Measurements from ENCODE around the gene ARHGEF2. TPM values are rescaled to one million over a fixed set of nuclear protein-coding genes. Genes with fewer than 3 reads are reported as not detected.

ARHGEF2 gene
- total and polyA plus RNA-seq, 2 donors from 2014 or later: 32.3 to 99.6 TPM

- Histone ChIP-seq H3K4me1 (ENCODE audit: control insufficient read depth in 2 of 3, insufficient read depth in 2 of 3, low read depth in 1 of 3, low read length in 3 of 3) (no peaks in the 10 kb centered on the region), H3K4me3 (ENCODE audit: low read length in 3 of 3) (no peak overlapping the region), H3K9ac (ENCODE audit: low read length in 3 of 3) (no peak overlapping the region), H3K27ac (ENCODE audit: low read depth in 2 of 2, low read length in 2 of 2) (no peak overlapping the region), H3K9me3 (ENCODE audit: control insufficient read depth in 2 of 3, insufficient read depth in 1 of 3, low read length in 3 of 3) (no peaks in the 10 kb centered on the region), H3K36me3 (ENCODE audit: control insufficient read depth in 2 of 3, insufficient read depth in 3 of 3, low read length in 3 of 3) (peaks cover 7 to 32% (median 23%) of the 10 kb centered on the region in 3 donors), H3K27me3 (ENCODE audit: control insufficient read depth, insufficient read depth, low read length) (no peaks in the 10 kb centered on the region)
- intact Hi-C loops (cut with DNase I): no loop called here
- DNase-seq (no peak), FAIRE-seq (no peak)
- no peak for TF ChIP-seq CTCF (IDR thresholded peaks at IDR 0.05; ENCODE audit: borderline replicate concordance, extremely low read depth, insufficient read depth)
These were observed 33.9 kb upstream of the ARHGEF2 start for GRCh38 chr1:156012051-156012817.

- peaks cover 0 to 2% (median 0%) of the 10 kb centered on the region in 3 donors for H3K4me1 ChIP-seq (ENCODE audit: control insufficient read depth in 2 of 3, insufficient read depth in 2 of 3, low read depth in 1 of 3, low read length in 3 of 3)
- intact Hi-C loops (cut with DNase I): no loop called here
- H3K4me3 ChIP-seq (ENCODE audit: low read length in 3 of 3): no peak overlapping the region
- TF ChIP-seq CTCF (IDR thresholded peaks at IDR 0.05; ENCODE audit: borderline replicate concordance, extremely low read depth, insufficient read depth): no peak
- H3K27ac ChIP-seq (ENCODE audit: low read depth in 2 of 2, low read length in 2 of 2): no peak overlapping the region
- H3K9me3 ChIP-seq (ENCODE audit: control insufficient read depth in 2 of 3, insufficient read depth in 1 of 3, low read length in 3 of 3): no peaks in the 10 kb centered on the region
- peaks cover 5 to 28% (median 20%) of the 10 kb centered on the region in 3 donors for H3K36me3 ChIP-seq (ENCODE audit: control insufficient read depth in 2 of 3, insufficient read depth in 3 of 3, low read length in 3 of 3)
- no peaks in the 10 kb centered on the region for H3K27me3 ChIP-seq (ENCODE audit: control insufficient read depth, insufficient read depth, low read length)
- H3K9ac ChIP-seq (ENCODE audit: low read length in 3 of 3): no peak overlapping the region
- FAIRE-seq: no peak
- no peak for DNase-seq
These were observed 31.1 kb upstream of the ARHGEF2 start for GRCh38 chr1:156009404-156009803.

GRCh38 chr1:156006666-156007376 is 28.5 kb upstream of the ARHGEF2 start:
- intact Hi-C loops (cut with DNase I): no loop called here
- Histone ChIP-seq H3K9ac (ENCODE audit: low read length in 3 of 3) (no peak overlapping the region), H3K9me3 (ENCODE audit: control insufficient read depth in 2 of 3, insufficient read depth in 1 of 3, low read length in 3 of 3) (no peaks in the 10 kb centered on the region), H3K27me3 (ENCODE audit: control insufficient read depth, insufficient read depth, low read length) (no peaks in the 10 kb centered on the region), H3K4me1 (ENCODE audit: control insufficient read depth in 2 of 3, insufficient read depth in 2 of 3, low read depth in 1 of 3, low read length in 3 of 3) (peaks cover 0 to 12% (median 10%) of the 10 kb centered on the region in 3 donors), H3K27ac (ENCODE audit: low read depth in 2 of 2, low read length in 2 of 2) (no peak overlapping the region), H3K36me3 (ENCODE audit: control insufficient read depth in 2 of 3, insufficient read depth in 3 of 3, low read length in 3 of 3) (peaks cover under 1 to 20% (median 12%) of the 10 kb centered on the region in 3 donors), H3K4me3 (ENCODE audit: low read length in 3 of 3) (no peak overlapping the region)
- no peak for TF ChIP-seq CTCF (IDR thresholded peaks at IDR 0.05; ENCODE audit: borderline replicate concordance, extremely low read depth, insufficient read depth)
- FAIRE-seq (no peak), DNase-seq (no peak)

Data from kidney (tissue), 14 donors.